ENCODE measurements around the gene THAP7. TPM values are rescaled to one million over a fixed set of nuclear protein-coding genes. Genes with fewer than 3 reads are reported as not detected.

The THAP7 gene
- polyA plus RNA-seq, 1 donor (not counting 4 experiments of a cell fraction or from before 2014, with no cell fraction given) = 10.4 TPM

DNA sequence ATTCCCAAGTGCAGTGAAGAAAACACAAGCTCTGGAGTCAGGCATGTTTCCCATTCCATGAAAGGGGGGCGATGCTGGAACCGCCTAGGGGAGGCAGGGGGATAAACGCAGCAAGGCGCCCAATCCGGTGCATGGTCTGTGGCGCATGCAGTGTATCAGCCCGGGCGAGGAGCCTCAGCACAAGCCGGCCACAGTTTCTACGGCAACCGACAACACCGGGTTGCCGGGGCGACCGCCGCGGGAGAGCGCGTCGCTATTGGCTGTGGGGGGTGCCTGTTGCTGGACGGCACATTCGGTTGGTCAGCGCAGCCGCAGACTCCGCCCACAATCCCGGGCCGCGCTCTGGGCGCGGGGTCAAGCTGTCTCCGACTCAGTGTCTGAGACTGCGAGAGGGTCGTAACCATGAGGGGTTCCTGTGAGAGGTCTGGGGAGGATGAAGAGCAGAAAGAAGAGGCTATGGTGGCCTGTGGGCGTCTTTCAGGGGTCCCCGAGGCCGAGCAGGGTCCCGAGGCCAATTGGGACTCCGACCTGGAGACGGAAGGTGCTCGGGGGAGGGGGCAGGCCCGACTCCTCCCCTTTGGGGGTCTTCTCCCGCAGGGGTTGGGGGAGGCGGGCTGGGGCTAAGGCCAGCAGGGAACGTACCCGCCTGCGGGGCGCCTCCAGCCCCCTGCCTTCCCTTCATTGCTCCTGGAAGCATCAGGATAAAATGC, 43.8 kb upstream of the THAP7 start, which contains the start of gene LRRC74B:
TSS of gene LRRC74B (plus strand) at position 362 of the 710 bp plus-strand sequence. CDS start at position 403, 41 bp downstream.
- FAIRE-seq = peak; percentile 13

DNA sequence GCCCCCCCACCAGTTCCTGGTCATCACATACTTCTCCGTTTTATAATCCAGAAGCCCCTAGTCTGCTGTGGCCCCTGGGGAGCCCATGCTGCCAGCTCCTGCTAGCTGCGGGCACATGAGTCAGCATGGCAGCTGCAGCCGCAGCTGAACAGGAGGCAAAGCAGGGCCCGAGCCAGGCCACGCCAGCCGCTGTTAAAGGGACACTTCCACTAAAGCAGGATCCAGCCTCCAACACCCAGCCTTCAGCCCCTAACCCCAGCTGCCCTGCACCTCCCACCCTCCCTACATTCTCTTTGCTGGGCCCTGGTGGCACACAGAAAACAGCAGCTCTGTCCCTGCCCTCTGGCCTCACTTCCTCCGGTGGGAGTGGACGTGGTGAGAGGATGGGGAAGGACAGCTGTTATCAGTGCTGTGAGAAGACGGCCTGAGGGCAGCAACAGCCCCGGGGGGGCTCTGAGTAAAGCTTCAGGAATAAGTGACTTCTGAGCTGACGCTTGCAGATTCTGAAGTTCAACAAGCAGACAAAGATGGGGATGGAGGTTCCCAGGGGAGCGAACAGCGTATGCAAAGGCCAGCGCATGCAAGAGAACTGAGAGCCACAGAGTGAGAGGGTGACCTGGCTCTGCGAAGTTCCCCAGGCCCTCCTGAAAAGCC, 43.1 kb upstream of the THAP7 start:
- peak; percentile 26 for FAIRE-seq
- Histone ChIP-seq H3K9me3 (ENCODE audit: control insufficient read depth, low read depth, low read length) (no peaks in the 10 kb centered on the region), H3K4me3 (ENCODE audit: control insufficient read depth in 2 of 3, extremely low read depth in 1 of 3, insufficient read depth in 2 of 3, low read depth in 1 of 3, low read length in 3 of 3) (peak overlapping the region in 2 of 3 experiments; percentile 40 to 59), H3K9ac (ENCODE audit: control insufficient read depth, extremely low read depth, insufficient read depth, low read length) (peak overlapping the region; percentile 33), H4K20me1 (ENCODE audit: control insufficient read depth, extremely low read depth, insufficient read depth, low read length) (no peaks in the 10 kb centered on the region), H3K27ac (ENCODE audit: control insufficient read depth, insufficient read depth, low read length) (no peak overlapping the region), H3K79me2 (ENCODE audit: control insufficient read depth, insufficient read depth, low read length) (no peaks in the 10 kb centered on the region), H2AFZ (ENCODE audit: control insufficient read depth, low read length) (peak overlapping the region; percentile 82), H3K4me1 (ENCODE audit: control insufficient read depth, extremely low read depth, insufficient read depth, low read length) (peaks cover 18% of the 10 kb centered on the region), H3K27me3 (ENCODE audit: control insufficient read depth, extremely low read depth, insufficient read depth, low read length) (no peaks in the 10 kb centered on the region), H3K36me3 (ENCODE audit: control insufficient read depth in 2 of 2, extremely low read depth in 1 of 2, insufficient read depth in 2 of 2, low read length in 2 of 2) (no peaks in the 10 kb centered on the region), H3K9me1 (ENCODE audit: control insufficient read depth, extremely low read depth, insufficient read depth, low read length) (no peaks in the 10 kb centered on the region), H3K4me2 (ENCODE audit: control insufficient read depth, extremely low read depth, insufficient read depth, low read depth, low read length) (peak overlapping the region; percentile 83)
- dilution Hi-C loops (cut with MboI; ENCODE audit: extremely low pct_ligation_motif_present, low sequenced_read_pairs) = no loop called here
- TF ChIP-seq, protein P1, sequence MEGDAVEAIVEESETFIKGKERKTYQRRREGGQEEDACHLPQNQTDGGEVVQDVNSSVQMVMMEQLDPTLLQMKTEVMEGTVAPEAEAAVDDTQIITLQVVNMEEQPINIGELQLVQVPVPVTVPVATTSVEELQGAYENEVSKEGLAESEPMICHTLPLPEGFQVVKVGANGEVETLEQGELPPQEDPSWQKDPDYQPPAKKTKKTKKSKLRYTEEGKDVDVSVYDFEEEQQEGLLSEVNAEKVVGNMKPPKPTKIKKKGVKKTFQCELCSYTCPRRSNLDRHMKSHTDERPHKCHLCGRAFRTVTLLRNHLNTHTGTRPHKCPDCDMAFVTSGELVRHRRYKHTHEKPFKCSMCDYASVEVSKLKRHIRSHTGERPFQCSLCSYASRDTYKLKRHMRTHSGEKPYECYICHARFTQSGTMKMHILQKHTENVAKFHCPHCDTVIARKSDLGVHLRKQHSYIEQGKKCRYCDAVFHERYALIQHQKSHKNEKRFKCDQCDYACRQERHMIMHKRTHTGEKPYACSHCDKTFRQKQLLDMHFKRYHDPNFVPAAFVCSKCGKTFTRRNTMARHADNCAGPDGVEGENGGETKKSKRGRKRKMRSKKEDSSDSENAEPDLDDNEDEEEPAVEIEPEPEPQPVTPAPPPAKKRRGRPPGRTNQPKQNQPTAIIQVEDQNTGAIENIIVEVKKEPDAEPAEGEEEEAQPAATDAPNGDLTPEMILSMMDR (optimal IDR thresholded peaks at IDR 0.05 in 1 of 3, IDR thresholded peaks at IDR 0.05 in 1 of 3, conservative IDR thresholded peaks at IDR 0.05 in 1 of 3; ENCODE audit: extremely low read depth in 1 of 3, insufficient read depth in 2 of 3, low read length in 3 of 3) = no peak
- TF ChIP-seq EZH2 (IDR thresholded peaks at IDR 0.05; ENCODE audit: low read length) = no peak
- no peak for DNase-seq (ENCODE audit: low read depth, low spot score)

More for the DNA sequence above, 43.8 kb upstream of the THAP7 start, which contains the start of gene LRRC74B:
- peak within 1 kb of the TSS; percentile 82 for H2AFZ ChIP-seq (ENCODE audit: control insufficient read depth, low read length)
- DNase-seq (ENCODE audit: low read depth, low spot score) = no peak
- no peaks in the 10 kb centered on the region for H3K36me3 ChIP-seq (ENCODE audit: control insufficient read depth in 2 of 2, extremely low read depth in 1 of 2, insufficient read depth in 2 of 2, low read length in 2 of 2)
- H3K79me2 ChIP-seq (ENCODE audit: control insufficient read depth, insufficient read depth, low read length) = no peaks in the 10 kb centered on the region
- TF ChIP-seq, protein P1 (optimal IDR thresholded peaks at IDR 0.05 in 1 of 3, IDR thresholded peaks at IDR 0.05 in 1 of 3, conservative IDR thresholded peaks at IDR 0.05 in 1 of 3; ENCODE audit: extremely low read depth in 1 of 3, insufficient read depth in 2 of 3, low read length in 3 of 3) = no peak
- TF ChIP-seq EZH2 (IDR thresholded peaks at IDR 0.05; ENCODE audit: low read length) = no peak
- H3K4me2 ChIP-seq (ENCODE audit: control insufficient read depth, extremely low read depth, insufficient read depth, low read depth, low read length) = peak within 1 kb of the TSS; percentile 83
- no peaks in the 10 kb centered on the region for H3K27me3 ChIP-seq (ENCODE audit: control insufficient read depth, extremely low read depth, insufficient read depth, low read length)
- dilution Hi-C loops (cut with MboI; ENCODE audit: extremely low pct_ligation_motif_present, low sequenced_read_pairs) = no loop called here
- no peaks in the 10 kb centered on the region for H3K9me3 ChIP-seq (ENCODE audit: control insufficient read depth, low read depth, low read length)
- no peaks in the 10 kb centered on the region for H3K9me1 ChIP-seq (ENCODE audit: control insufficient read depth, extremely low read depth, insufficient read depth, low read length)
- no peaks in the 10 kb centered on the region for H4K20me1 ChIP-seq (ENCODE audit: control insufficient read depth, extremely low read depth, insufficient read depth, low read length)
- H3K27ac ChIP-seq (ENCODE audit: control insufficient read depth, insufficient read depth, low read length) = no peak within 1 kb of the TSS
- peaks cover 18% of the 10 kb centered on the region for H3K4me1 ChIP-seq (ENCODE audit: control insufficient read depth, extremely low read depth, insufficient read depth, low read length)
- peak within 1 kb of the TSS; percentile 21 to 59 (median 44) for H3K4me3 ChIP-seq (ENCODE audit: control insufficient read depth in 2 of 3, extremely low read depth in 1 of 3, insufficient read depth in 2 of 3, low read depth in 1 of 3, low read length in 3 of 3)
- H3K9ac ChIP-seq (ENCODE audit: control insufficient read depth, extremely low read depth, insufficient read depth, low read length) = peak within 1 kb of the TSS; percentile 34
